A673 (cell line): ENCODE data around the gene PRKACB.

Source experiments
- EZH2 ChIP-seq: fragments of 200-600 bp; sonication (generic); IDR thresholded peaks from 2 replicates; pipeline ENCODE4 v1.6.1; 2017; ENCODE audit warnings: borderline replicate concordance, low read depth, mild to moderate bottlenecking, mixed read lengths, antibody characterized with exemption, low read length; ENCODE audit not compliant: poor library complexity, severe bottlenecking
- TF ChIP-seq, protein P1 (sequence below): fragments of 300-800, 200-600 bp; sonication (generic); conservative IDR thresholded peaks from 2 replicates; pipeline ENCODE4 v1.5.1; 2017; ENCODE audit warnings: low read depth, mild to moderate bottlenecking, antibody characterized with exemption, low read length, moderate library complexity, mixed read lengths

DNA sequence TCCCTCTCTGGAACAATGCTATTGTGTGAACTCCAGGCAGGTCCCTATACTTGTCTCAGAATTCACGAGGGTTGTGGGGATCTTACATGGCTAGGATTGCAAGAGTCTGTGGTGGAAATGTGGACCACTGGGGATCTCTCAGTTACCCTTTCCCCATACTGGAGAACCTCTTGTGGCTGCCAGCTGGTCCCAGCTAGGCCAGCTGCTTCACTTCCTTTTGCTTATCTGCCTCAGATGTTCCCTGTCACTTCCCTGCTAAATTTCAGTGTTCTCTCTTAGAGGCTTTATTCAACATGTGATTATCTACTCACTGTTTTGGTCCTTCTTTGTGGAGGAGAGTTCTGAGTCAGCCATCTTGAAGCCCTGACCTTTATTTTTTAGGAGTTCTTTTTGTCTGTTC lies 81.6 kb downstream of the PRKACB start:
- TF ChIP-seq, protein P1, sequence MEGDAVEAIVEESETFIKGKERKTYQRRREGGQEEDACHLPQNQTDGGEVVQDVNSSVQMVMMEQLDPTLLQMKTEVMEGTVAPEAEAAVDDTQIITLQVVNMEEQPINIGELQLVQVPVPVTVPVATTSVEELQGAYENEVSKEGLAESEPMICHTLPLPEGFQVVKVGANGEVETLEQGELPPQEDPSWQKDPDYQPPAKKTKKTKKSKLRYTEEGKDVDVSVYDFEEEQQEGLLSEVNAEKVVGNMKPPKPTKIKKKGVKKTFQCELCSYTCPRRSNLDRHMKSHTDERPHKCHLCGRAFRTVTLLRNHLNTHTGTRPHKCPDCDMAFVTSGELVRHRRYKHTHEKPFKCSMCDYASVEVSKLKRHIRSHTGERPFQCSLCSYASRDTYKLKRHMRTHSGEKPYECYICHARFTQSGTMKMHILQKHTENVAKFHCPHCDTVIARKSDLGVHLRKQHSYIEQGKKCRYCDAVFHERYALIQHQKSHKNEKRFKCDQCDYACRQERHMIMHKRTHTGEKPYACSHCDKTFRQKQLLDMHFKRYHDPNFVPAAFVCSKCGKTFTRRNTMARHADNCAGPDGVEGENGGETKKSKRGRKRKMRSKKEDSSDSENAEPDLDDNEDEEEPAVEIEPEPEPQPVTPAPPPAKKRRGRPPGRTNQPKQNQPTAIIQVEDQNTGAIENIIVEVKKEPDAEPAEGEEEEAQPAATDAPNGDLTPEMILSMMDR, result no peak
- no peak for TF ChIP-seq EZH2
